ACC112 (cell line): ENCODE data around the gene NR3C2.

Experiments used
- H2AFZ ChIP-seq: fragments of 200-600 bp; sonication (generic); one replicate; pipeline ENCODE4 v1.6.0; 2017; ENCODE audit warnings: antibody characterized with exemption, low read length; ENCODE audit not compliant: unreplicated experiment
- H3K27ac ChIP-seq: fragments of 200-600 bp; sonication (generic); 2 replicates; pipeline ENCODE4 v1.5.1; 2014; ENCODE audit warnings: low read depth, mild to moderate bottlenecking, antibody characterized with exemption, low read length, moderate library complexity
- H3K27me3 ChIP-seq: fragments of 200-600 bp; sonication (generic); 2 replicates; pipeline ENCODE4 v1.6.1; 2014; ENCODE audit warnings: mild to moderate bottlenecking, antibody characterized with exemption, low read length, moderate library complexity, mixed read lengths; ENCODE audit not compliant: insufficient read depth
- H3K36me3 ChIP-seq: fragments of 200-600 bp; sonication (generic); 2 replicates; pipeline ENCODE4 v1.6.1; 2016; ENCODE audit warnings: mild to moderate bottlenecking, antibody characterized with exemption, low read length, moderate library complexity, mixed read lengths; ENCODE audit not compliant: insufficient read depth
- H3K4me1 ChIP-seq: fragments of 200-600 bp; sonication (generic); one replicate; pipeline ENCODE4 v1.6.1; 2016; ENCODE audit warnings: low read length, mixed read lengths; ENCODE audit not compliant: insufficient read depth, unreplicated experiment, control insufficient read depth
- H3K4me3 ChIP-seq: fragments of 200-600 bp; sonication (generic); 2 replicates; pipeline ENCODE4 v1.5.1; 2014; ENCODE audit warnings: mild to moderate bottlenecking, low read depth, low read length
- H3K79me2 ChIP-seq: fragments of 200-600 bp; sonication (generic); one replicate; pipeline ENCODE4 v1.6.0; 2016; ENCODE audit warnings: low read length; ENCODE audit not compliant: control insufficient read depth, unreplicated experiment, insufficient read depth

The NR3C2 gene

DNA sequence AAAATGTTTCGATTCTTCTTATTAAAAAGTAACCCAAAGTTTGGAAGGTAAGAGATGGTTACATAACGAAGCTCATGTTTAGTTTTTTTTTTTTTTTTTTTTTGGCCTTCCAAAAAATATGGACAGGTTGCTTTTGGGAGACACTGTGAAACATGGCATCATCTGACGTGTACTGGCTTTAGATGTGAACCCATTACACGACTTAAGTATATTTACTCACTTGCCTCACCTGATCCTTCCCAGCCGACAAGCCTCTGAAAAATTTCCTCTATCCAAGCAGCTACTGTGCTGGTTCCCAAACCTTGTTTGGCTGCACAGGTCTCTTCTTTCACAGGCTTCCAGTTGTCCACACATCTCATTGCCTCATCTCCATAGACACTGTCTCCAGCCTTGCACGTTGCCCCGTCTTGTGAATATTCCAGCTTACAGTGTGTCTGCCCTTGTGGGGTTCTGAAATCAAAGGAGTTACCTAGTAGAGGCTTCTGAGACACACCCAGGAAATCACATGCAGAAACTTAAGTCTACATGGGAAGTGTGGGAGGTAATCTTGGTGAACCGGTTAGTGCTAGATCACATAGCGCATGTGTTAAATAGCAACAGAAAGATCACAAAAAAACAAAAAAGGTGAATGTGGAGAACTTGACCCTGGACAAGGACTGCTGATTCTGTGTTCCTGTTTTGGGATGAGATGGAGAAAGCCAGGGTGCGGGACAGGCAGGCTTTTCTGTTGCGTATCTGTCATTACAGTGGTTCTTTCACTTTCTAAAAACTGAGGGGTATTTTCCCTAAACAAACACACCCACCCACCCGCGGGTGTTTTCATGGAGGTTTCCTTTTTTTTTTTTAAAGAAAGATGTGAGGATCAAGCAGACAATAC is 381.7 kb downstream of the NR3C2 start:
- peaks cover 5% of the 10 kb centered on the region; the same call in 1 of the 2 replicates for H3K36me3 ChIP-seq
- no peak overlapping the region for H2AFZ ChIP-seq
- peaks cover 7% of the 10 kb centered on the region for H3K4me1 ChIP-seq
- H3K27me3 ChIP-seq, result no peaks in the 10 kb centered on the region
- H3K79me2 ChIP-seq, result no peaks in the 10 kb centered on the region
- no peak overlapping the region for H3K4me3 ChIP-seq
- no peak overlapping the region for H3K27ac ChIP-seq

DNA sequence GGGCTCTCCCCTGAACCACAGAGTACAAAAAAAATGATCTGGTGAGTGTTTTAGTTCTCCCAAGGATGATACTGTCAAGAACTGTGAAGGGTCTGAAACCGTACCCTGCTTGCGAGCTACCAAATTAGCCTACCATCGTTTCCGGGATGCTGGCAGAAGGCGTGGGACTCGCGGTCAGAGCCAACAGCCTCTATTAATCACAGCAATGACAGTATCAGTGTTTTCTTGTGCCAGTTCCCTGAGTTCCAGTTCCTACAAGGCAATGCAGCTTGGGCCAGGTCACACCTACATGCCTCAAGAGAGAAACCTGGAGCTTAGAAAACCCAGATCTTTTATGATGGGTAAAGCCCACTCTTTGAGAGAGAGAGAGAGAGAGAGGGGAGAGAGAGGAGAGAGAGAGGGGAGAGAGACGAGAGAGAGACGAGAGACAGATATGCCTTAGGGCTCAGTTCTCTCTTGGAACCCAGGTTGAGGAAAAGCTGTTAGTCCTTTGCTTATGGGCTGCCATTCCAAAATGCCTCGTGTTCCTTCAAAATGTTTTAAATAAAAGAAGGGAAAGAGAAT is 382.5 kb downstream of the NR3C2 start:
- Histone ChIP-seq H3K4me1 (peaks cover 7% of the 10 kb centered on the region), H3K27ac (no peak overlapping the region), H3K36me3 (no peaks in the 10 kb centered on the region), H3K79me2 (no peaks in the 10 kb centered on the region), H3K27me3 (no peaks in the 10 kb centered on the region), H2AFZ (no peak overlapping the region), H3K4me3 (no peak overlapping the region)

DNA sequence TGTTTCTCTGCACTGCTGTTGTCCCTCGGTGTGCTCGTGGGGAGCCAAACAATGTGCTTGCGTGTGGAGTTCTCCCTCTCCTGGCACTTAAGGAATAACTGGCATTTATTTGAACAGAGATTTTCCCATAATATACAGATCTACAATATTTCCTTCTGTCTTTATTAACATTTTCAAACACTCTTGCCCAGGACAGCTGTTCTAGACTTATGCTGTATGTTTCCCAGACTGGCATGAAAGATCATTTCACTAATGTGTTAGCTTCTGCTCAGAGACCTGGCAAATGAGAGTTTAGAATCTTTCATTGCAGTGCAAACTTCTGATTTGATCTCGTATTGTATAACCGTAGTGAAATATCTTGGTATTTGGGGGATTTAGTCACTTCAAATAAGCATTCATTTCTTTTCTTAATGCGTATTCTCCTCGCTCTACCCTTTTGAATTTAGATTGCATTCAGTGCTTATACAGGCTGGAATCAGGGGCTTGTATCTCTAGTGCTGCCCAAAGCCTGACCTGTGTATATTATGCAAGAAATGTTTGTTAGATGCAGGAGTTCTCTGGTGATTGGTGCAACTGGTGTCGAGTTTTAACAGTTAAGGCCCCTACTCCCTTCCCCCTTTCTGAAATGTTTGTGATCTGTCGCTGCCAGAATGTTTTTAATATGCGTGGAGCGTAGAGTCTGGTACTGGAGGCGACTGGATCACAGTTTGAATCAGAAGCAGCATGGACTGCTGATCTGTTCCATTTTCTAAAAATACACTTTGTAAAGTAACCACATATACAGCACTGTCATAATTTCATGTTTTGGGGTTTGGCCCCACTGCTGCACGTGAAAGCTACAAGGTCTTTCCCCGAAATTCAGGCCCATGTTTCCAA is 384.0 kb downstream of the NR3C2 start:
- Histone ChIP-seq H3K4me3 (no peak overlapping the region), H2AFZ (no peak overlapping the region), H3K79me2 (no peaks in the 10 kb centered on the region), H3K27me3 (no peaks in the 10 kb centered on the region), H3K36me3 (no peaks in the 10 kb centered on the region), H3K4me1 (peaks cover 7% of the 10 kb centered on the region), H3K27ac (no peak overlapping the region)

DNA sequence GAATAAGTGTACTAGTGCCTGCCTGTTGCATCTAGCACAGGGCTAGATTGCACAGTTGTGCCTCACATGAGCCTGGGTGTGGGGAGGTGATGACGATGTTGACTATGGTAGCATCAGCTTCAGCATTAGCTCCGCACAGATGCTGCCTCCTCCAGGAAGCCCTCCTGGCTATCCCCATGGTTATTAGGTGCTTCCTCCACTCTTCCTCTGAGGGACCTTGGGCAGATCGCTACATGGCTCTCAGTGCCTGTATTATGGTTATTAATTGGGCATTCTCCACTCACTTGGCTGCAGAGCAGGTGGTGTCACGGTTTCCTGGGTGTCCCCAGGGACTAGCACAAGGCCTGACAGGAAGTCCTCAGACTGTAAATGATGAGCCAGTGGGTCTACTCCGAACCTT is 384.7 kb downstream of the NR3C2 start:
- Histone ChIP-seq H3K79me2 (no peaks in the 10 kb centered on the region), H3K27ac (no peak overlapping the region), H3K36me3 (no peaks in the 10 kb centered on the region), H3K4me3 (no peak overlapping the region), H3K4me1 (peaks cover 7% of the 10 kb centered on the region), H3K27me3 (no peaks in the 10 kb centered on the region), H2AFZ (no peak overlapping the region)

DNA sequence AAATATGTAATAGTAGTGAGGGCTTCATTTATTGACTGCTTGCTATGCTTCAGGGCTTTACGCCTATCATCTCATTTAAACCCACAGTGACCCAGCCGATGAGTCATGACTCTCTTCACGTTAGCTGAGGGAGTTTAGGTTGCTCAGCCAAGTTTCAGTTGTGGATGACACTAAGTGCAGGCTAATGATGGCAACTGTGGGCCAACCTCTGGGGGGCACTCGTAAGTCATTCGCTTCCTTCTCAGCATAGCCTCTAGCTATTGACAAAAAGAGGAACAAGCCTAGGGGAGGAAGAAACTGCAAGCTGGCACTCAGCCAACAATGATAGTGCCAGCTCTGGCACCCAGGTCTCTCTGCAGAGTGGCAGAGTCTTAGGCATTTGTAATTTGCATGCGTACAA is 385.3 kb downstream of the NR3C2 start:
- H3K27me3 ChIP-seq, result no peaks in the 10 kb centered on the region
- H3K4me1 ChIP-seq, result peaks cover 7% of the 10 kb centered on the region
- no peak overlapping the region for H2AFZ ChIP-seq
- no peak overlapping the region for H3K27ac ChIP-seq
- no peak overlapping the region for H3K4me3 ChIP-seq
- H3K36me3 ChIP-seq, result no peaks in the 10 kb centered on the region
- H3K79me2 ChIP-seq, result no peaks in the 10 kb centered on the region

DNA sequence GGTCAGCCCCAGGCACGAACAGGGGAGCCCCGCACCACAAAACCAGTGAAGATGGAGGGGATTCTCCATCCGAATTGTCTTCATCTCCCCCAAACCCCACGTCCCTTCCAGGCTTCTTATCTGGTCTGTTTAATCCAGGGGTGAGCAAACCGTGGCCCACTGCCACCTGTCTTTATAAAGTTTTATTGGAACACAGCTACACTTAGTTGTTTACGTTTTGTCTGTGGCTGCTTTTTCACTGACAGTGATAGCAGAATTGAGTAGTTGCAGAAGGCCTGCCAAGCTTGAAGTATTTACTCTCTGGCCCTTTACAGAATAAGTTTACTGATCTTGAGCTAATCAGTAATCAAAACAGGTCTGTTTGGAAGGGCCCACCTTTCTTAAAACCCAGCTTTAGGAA is 386.4 kb downstream of the NR3C2 start:
- Histone ChIP-seq H3K27ac (no peak overlapping the region), H3K4me1 (peaks cover 7% of the 10 kb centered on the region)

DNA sequence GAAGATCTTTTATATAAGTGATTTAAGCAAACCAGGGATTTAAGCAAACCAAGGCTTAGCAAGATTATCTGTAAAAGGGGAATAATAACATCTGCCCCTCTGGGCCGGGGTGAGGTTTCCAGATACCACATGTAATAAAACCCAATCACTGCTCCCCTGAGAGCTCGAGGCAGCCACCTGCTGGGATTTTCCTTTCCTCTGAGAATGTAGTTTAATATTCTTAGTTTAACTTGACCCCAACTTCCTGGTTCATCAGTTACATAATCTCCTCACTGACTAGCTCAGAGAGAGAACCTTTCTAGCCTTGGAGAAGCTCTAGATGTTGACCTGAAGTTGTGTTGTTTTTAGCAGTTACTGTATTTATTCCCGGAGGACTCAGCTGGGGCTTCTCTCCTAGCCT is 387.9 kb downstream of the NR3C2 start:
- Histone ChIP-seq H3K79me2 (peaks cover 6% of the 10 kb centered on the region), H3K36me3 (no peaks in the 10 kb centered on the region), H3K4me1 (peaks cover 7% of the 10 kb centered on the region), H2AFZ (no peak overlapping the region), H3K27me3 (no peaks in the 10 kb centered on the region), H3K4me3 (no peak overlapping the region), H3K27ac (no peak overlapping the region)

More for the DNA sequence above, 386.4 kb downstream of the NR3C2 start:
- Histone ChIP-seq H3K79me2 (peaks cover 3% of the 10 kb centered on the region), H2AFZ (no peak overlapping the region), H3K4me3 (no peak overlapping the region), H3K27me3 (no peaks in the 10 kb centered on the region), H3K36me3 (no peaks in the 10 kb centered on the region)

DNA sequence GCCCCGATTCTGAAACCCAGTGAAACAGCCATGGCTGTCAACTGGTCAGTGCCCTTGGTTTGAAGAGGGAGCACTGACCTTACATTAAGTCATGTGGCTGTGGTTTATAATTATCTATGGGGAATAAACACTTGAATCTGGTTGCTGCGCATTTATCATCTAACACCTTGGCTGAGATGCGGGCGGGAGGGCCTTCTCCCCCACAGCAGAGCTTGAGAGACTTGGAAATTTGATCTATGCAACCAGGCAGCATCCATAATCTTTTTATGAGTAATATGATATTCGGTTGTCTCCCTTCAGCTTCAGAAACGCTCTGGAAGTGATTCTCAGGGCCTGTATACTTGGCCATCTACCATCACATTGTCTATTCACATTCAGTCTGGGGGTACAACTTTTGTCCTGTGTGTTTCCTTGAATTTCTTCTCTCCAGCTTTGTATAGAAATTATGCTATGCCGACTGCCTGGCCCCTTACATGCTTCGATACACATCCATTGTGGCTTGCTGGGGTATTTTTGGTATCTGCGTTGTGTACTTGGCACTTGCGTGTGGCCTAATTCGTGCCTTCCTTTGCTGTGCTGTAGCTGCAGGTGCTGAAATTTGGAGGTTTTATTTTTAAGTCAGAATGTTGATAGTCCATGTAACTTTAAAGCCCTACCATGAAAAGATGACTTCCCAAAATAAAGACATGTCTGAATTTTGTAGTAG is 388.8 kb downstream of the NR3C2 start:
- Histone ChIP-seq H3K27ac (no peak overlapping the region), H2AFZ (no peak overlapping the region), H3K79me2 (peaks cover 6% of the 10 kb centered on the region), H3K4me1 (peaks cover 7% of the 10 kb centered on the region), H3K4me3 (no peak overlapping the region), H3K36me3 (no peaks in the 10 kb centered on the region), H3K27me3 (no peaks in the 10 kb centered on the region)

DNA sequence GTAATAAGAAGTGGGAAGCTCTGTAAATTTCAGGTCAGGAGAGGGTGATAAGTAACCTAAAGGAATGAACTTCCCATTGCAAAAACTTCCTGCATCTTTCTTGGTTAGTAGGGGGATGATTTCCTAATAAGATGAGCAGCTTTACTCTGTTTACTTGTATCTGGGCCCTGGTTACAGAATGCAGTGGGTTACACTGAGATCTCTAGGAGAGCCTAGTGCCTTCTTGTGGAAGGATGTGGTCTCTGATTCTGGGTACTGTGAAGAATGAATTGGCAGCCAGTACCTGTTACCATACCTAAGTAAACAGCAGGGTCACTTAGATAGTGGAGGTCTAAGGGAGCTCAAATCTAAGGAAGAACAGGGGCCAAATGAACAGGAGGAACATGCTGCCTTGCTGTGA is 389.8 kb downstream of the NR3C2 start:
- Histone ChIP-seq H3K36me3 (0 out of 2 replicates have a peak, but pooled peaks cover under 1% of the 10 kb centered on the region), H2AFZ (no peak overlapping the region), H3K27me3 (no peaks in the 10 kb centered on the region), H3K79me2 (peaks cover 6% of the 10 kb centered on the region), H3K4me1 (peaks cover 7% of the 10 kb centered on the region), H3K4me3 (no peak overlapping the region), H3K27ac (no peak overlapping the region)

DNA sequence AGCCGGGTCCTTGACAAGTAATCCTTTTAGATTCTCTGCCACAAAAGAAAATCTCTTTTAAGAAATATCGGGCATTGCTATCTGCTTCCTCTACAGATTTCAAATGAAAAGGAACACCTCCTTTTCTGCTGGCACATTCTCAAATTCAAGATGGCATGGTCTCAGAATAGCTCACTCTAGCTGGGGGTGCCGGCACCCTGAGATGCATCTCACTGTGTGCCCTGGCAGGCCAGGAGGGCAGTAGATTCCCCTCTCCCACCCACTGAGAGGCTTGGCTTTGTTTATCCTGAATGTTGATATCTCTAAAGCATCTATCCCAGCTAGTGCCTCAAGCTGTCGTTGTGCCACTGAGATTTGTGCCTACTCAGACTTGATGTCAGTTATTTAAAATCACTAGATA is 390.8 kb downstream of the NR3C2 start:
- H2AFZ ChIP-seq, result no peak overlapping the region
- H3K79me2 ChIP-seq, result peaks cover 6% of the 10 kb centered on the region
- H3K27me3 ChIP-seq, result no peaks in the 10 kb centered on the region
- H3K4me1 ChIP-seq, result peaks cover under 1% of the 10 kb centered on the region
- no peak overlapping the region for H3K4me3 ChIP-seq
- H3K27ac ChIP-seq, result no peak overlapping the region
- H3K36me3 ChIP-seq, result 0 out of 2 replicates have a peak, but pooled peaks cover 8% of the 10 kb centered on the region
